ENCODE measurements around the gene USH1G. TPM values are rescaled to one million over a fixed set of nuclear protein-coding genes. Genes with fewer than 3 reads are reported as not detected.

The USH1G gene
- total and polyA plus RNA-seq, 5 experiments from 2014 or later = not detected

DNA sequence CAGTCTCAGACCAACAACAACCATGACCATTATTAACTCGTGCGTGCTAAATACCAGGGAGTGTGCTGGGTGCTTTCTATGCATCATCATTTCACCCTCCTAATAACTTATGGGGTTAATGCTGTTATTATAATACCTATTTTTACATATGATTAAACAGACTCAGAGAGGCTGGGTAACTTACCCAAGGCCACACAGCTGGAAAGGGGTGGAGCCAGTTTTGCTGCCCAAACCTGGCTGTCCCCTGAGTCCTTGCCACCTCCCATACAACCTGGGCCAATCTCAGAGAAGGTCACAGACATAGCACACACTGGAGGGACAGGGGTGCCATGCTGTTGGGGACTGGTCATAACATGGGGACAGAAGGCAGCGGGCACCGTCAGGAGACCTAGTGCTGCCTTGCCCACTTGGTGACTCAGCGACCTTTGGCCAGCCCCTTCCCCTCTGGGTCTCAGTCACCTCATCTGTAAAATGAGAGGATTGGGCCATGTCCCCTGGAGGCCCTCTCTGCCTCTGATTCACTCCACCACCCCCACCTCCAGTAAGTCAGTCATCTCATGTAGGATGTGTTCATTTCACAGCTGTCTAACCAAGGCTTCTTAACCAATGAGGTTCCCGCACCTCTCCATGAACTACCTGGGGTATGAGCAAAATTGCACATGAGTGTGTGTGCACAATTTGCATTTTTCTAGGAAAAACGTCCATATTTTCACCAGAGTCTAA lies 18.2 kb downstream of the USH1G start:
- DNase-seq (no peak), ATAC-seq (no peak)
- H3K9me3 Mint-ChIP-seq = no peaks in the 10 kb centered on the region
- no peak overlapping the region for H3K27ac Mint-ChIP-seq
- H3K4me3 Mint-ChIP-seq = no peak overlapping the region
- H3K36me3 Mint-ChIP-seq = no peaks in the 10 kb centered on the region
- peaks cover 0 to 24% (median 9%) of the 10 kb centered on the region in 5 donors for H3K27me3 Mint-ChIP-seq
- POLR2A ChIA-PET = no interaction called here
- peaks cover 0 to 3% (median 1%) of the 10 kb centered on the region in 4 donors for H3K4me1 Mint-ChIP-seq

DNA sequence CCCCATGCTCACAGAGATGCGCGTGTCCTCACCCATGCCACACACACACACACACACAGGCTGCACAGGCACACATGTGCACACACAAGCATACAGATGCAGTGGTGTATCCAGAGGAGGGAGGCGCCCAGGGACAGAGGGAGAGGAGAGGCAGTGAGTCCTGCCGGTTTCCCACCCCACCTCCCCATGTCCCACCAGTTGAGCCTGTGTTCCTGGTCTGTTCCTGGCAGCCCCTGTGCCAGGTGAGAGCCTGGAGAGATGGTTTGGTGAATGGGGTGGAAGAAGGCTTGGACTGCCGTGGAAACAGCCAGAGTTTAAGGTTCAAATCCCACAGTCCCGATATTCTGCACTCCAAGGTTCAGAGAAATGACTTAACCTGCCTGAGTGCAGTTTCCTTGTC lies 19.4 kb downstream of the USH1G start:
- DNase-seq = no peak
- H3K36me3 Mint-ChIP-seq = no peaks in the 10 kb centered on the region
- H3K9me3 Mint-ChIP-seq = no peaks in the 10 kb centered on the region
- no peak overlapping the region for H3K27ac Mint-ChIP-seq
- POLR2A ChIA-PET = no interaction called here
- no peak overlapping the region for H3K4me3 Mint-ChIP-seq
- peaks cover 0 to 3% (median 1%) of the 10 kb centered on the region in 4 donors for H3K4me1 Mint-ChIP-seq
- peaks cover 0 to 27% (median 12%) of the 10 kb centered on the region in 5 donors for H3K27me3 Mint-ChIP-seq
- no peak for ATAC-seq

DNA sequence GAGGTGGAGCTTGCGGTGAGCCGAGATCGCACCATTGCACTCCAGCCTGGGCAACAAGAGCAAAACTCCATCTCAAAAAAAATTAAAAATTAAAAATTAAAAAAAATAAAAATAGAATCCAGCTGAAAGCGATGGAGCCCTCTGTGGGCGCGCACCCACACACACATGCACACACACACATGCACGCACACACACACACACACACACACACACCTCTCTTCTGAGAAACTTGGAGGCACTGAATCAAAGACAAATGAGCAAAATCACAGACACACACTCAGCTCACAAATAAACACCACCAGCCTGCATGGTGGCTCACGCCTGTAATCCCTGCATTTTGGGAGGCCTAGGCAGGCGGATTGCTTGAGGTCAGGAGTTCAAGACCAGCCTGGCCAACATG lies 20.0 kb downstream of the USH1G start:
- H3K27me3 Mint-ChIP-seq = peaks cover 0 to 27% (median 12%) of the 10 kb centered on the region in 5 donors
- POLR2A ChIA-PET = no interaction called here
- no peak overlapping the region for H3K27ac Mint-ChIP-seq

DNA sequence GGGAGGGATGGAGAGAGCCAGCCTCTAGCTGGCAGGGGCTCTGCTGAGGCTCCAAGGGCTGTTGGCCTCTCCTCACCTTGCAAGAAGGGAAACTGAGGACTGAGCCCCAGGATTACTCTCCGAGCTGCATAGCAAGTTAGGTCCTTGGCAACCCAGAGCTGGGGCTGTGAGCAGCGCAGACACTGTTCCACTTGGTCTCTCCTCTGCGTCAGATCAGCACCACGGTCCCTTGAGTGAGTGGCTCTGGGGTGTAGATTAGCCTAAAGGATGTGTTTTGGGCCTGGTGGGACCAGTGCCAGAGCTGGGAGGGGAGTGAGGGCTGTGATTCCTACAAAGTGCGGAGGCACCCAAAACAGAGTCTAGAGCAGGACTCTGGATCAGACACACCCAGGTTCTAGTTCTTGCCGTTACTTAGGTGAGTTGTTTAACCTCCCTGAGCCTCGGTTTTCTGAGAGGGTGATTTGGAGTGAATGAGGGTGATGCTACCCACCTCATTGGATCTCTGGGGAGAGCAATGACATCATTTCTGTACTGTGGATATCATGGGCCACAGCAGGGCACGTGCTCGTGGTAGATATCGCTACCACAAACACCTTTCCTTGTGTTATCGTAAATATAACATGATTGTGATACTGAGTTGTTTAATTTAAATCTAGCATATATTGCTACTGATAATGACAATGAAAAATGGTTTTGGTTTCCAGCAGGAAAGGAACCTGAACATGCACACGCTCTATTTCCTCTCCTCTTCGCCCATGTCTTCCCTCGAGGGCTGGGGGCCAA lies 21.5 kb downstream of the USH1G start:
- DNase-seq = no peak
- H3K9me3 Mint-ChIP-seq = no peaks in the 10 kb centered on the region
- H3K4me3 Mint-ChIP-seq = no peak overlapping the region
- no peak for ATAC-seq
- H3K27me3 Mint-ChIP-seq = peaks cover under 1 to 28% (median 15%) of the 10 kb centered on the region in 5 donors
- H3K36me3 Mint-ChIP-seq = no peaks in the 10 kb centered on the region
- no peak overlapping the region for H3K27ac Mint-ChIP-seq
- H3K4me1 Mint-ChIP-seq = peaks cover 0 to 3% (median 0%) of the 10 kb centered on the region in 4 donors
- POLR2A ChIA-PET = no interaction called here

More for the DNA sequence above, 20.0 kb downstream of the USH1G start:
- no peaks in the 10 kb centered on the region for H3K9me3 Mint-ChIP-seq
- no peak overlapping the region for H3K4me3 Mint-ChIP-seq
- H3K4me1 Mint-ChIP-seq = peaks cover 0 to 3% (median 0%) of the 10 kb centered on the region in 4 donors
- ATAC-seq (no peak), DNase-seq (no peak)
- H3K36me3 Mint-ChIP-seq = no peaks in the 10 kb centered on the region

DNA sequence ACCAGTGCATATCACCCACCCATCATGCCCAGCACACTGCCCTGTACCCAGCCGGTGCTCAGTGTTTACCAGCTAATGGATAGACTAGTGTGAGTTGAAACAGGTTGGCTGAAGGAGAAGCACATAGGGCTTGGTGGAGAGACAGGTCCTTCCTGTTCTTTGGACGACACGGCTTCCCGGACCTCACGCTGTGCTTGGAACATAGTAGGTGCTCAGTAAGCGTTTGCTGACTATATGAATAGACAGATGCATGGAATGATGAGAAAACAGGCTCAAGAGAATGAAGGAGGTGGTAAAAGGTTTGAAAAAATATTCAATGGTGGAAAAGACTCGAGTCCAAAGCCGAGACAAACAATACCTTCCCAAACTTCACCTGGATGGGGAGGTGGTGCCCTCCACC lies 22.8 kb downstream of the USH1G start:
- POLR2A ChIA-PET = no interaction called here
- Mint-ChIP-seq H3K4me1 (no peaks in the 10 kb centered on the region), H3K9me3 (no peaks in the 10 kb centered on the region), H3K36me3 (no peaks in the 10 kb centered on the region), H3K27me3 (peaks cover 9 to 39% (median 24%) of the 10 kb centered on the region in 5 donors), H3K27ac (no peak overlapping the region), H3K4me3 (no peak overlapping the region)
- ATAC-seq (no peak), DNase-seq (no peak)

DNA sequence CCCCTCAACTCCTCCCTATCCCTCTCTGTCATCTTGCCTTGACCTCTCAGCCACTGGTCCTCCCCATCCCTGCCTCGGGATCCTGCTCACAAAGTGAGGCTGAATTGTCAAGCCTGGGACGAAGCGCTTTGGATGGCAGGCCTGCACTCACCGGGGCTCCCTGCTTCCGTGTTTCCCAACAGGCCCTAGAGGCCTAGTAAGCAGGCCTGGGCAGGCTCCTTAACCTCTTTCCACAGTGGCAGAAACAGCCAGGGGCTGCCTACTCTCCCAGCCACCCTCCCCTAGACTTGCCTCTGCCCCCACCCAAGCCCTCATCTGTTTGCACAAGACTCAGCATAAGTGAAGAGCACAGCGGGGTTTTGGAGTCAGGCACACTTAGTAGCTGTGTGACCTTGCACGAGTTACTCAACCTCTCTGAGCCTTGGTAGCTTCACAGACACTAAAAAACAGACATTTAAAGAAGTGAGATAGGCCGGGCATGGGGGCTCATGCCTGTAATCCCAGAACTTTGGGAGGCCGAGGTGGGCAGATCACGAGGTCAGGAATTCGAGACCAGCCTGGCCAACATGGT lies 24.6 kb downstream of the USH1G start:
- Mint-ChIP-seq H3K27ac (no peak overlapping the region), H3K27me3 (peaks cover 17 to 44% (median 34%) of the 10 kb centered on the region in 5 donors), H3K9me3 (no peaks in the 10 kb centered on the region), H3K36me3 (no peaks in the 10 kb centered on the region), H3K4me1 (peaks cover 2 to 7% (median 3%) of the 10 kb centered on the region in 4 donors), H3K4me3 (no peak overlapping the region)
- DNase-seq (no peak), ATAC-seq (no peak)
- POLR2A ChIA-PET = no interaction called here

DNA sequence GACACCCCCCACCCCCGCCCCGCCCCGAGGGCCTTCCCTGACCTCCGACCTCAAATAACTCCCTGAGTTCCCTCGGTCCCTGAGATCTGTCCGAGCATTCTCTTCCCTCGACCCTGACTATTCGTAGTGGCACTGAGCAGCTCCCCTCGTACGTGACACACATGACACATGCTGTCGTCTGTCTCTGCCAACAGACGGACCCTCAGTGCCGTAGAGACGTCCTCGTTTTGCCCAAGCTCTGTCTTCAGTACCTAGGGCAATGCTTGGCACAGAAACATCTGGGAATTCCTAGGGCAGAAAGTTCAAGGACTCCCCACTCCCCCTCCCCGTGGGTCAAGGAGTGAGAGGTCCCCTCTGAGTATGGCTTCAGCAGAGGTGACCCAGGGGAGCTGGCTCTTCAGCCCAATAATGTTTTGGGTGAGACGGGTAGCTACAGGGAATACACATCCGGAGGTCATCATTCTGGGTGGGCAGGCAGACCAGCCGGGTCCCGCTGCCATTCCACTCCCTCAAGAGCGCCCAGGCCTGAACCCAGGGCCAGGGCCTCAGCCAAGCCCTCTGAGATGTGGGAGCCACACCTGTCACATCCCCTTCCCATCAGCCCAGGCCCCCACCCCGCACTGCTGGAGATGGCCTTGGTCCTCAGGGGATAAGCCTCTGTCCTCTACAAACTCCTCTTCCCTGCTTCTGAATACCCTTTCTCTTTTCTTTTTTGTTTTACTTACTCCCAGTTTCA lies 29.0 kb downstream of the USH1G start:
- POLR2A ChIA-PET = no interaction called here
- Mint-ChIP-seq H3K27me3 (peaks cover 21 to 51% (median 36%) of the 10 kb centered on the region in 5 donors), H3K27ac (peak overlapping the region in 2 of 10 donors; percentile 59 to 71), H3K36me3 (no peaks in the 10 kb centered on the region), H3K4me3 (peak overlapping the region; percentile 56 to 86 (median 74)), H3K9me3 (no peaks in the 10 kb centered on the region), H3K4me1 (peaks cover 2 to 9% (median 5%) of the 10 kb centered on the region in 4 donors)
- DNase-seq = no peak
- no peak for ATAC-seq

DNA sequence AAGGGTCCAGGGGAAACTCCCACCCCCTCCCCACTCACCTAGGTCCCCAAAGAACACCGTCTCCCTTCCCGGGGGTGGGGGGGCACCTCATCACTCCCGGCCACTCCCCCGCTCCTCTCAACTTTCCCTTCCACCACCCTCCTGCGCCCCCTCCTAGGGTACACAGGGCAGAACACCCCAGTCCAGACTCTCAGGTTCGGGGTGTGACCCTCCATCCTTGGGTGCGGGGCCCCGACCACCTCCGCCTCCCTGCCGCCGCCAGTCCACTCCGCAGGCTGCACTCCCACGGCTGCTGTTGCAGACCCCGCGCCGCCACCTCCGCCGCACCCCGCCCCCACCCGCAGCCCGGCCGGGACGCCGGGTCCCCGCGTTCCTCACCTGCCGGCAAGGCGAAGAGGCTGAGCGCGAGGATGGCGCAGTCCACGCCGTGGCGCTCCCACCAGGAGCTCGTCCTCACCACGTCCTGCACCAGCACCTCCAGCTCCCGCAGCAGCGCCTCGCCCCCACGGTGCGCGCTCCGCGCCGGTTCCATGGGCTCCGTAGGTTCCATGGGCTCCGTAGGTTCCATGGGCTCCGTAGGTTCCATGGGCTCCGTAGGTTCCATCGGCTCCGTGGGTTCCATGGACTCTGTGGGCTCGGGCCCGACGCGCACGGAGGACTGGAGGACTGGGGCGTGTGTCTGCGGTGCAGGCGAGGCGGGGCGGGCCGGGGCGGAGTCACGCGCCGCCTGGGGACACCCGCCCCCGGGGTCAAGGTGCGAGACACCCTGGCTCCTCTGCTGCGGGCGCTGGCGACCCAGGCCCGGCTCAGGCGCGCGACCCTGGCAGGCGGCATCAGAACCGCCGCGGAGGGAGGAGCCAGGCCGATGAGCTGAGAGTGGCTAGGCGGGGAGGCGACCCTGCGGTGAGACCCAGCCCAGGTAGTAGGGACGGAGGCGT lies 29.8 kb downstream of the USH1G start, which contains the start of gene FADS6:
Gene FADS6, minus strand, starts transcription at position 660 of the 938 bp plus-strand sequence. Its CDS starts 38 bp downstream, at position 622.
- Mint-ChIP-seq H3K36me3 (no peaks in the 10 kb centered on the region), H3K9me3 (no peaks in the 10 kb centered on the region), H3K27me3 (peaks cover 21 to 57% (median 36%) of the 10 kb centered on the region in 5 donors), H3K4me3 (peak within 1 kb of the TSS; percentile 56 to 86 (median 74)), H3K27ac (peak within 1 kb of the TSS in 2 of 10 donors; percentile 59 to 71), H3K4me1 (peaks cover 2 to 9% (median 5%) of the 10 kb centered on the region in 4 donors)
- peak in 1 of 10 donors; percentile 11 for DNase-seq
- POLR2A ChIA-PET = interaction anchor here (0.8 kb wide), 1 partner anchor 15 kb away, joined by 3 read pairs; no protein-coding TSS in a partner anchor
- peak; percentile 70 to 72 for ATAC-seq

DNA sequence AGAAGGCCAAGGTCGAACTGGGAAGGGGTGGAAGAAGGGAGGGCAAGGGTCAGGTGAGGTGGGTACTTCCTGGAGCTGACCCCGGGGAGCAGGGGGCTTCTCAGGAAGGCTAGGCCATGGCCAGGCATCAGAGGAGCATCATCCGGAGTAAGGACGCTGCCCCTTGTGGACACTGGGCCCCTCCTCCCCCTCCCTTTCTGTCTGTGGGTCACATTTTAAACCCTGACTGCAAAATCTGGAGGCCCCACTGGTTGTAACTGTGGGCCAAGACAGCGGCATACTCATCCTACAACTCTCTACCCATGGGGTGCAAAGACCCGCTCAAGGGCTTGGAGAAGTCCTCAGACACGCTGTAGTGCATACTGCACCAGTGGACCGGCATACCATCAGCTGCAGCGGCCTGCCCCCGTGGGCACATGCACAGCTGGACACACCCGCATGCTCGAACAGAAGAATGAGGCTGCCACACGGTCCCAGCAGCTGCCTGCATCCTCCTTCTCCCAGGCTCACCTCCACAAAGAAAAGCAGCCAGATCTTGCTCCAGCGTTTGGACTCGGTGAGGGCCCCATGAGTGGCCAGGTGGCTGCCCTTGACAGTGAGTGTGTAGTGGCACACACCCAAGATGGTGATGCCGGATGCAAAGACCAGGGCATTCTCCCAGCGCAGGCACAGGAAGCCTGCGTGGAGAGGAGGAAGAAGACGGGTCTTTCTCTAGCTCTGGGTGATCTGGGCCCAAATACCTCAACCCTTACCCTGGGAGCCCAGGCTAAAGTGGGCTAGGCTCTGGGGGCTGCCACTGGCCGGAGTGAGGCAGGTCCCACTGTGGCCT lies 30.8 kb downstream of the USH1G start:
- peak overlapping the region in 3 of 10 donors; percentile 48 to 77 (median 61) for H3K4me3 Mint-ChIP-seq
- no peak overlapping the region for H3K27ac Mint-ChIP-seq
- H3K4me1 Mint-ChIP-seq = peaks cover 2 to 9% (median 5%) of the 10 kb centered on the region in 4 donors
- ATAC-seq = no peak
- no peaks in the 10 kb centered on the region for H3K9me3 Mint-ChIP-seq
- H3K36me3 Mint-ChIP-seq = no peaks in the 10 kb centered on the region
- H3K27me3 Mint-ChIP-seq = peaks cover 21 to 60% (median 36%) of the 10 kb centered on the region in 5 donors
- POLR2A ChIA-PET = interaction anchor here (0.5 to 0.8 kb wide), 2 partner anchors 14 to 1497 kb away, joined by 3 read pairs; no protein-coding TSS in a partner anchor
- no peak for DNase-seq

DNA sequence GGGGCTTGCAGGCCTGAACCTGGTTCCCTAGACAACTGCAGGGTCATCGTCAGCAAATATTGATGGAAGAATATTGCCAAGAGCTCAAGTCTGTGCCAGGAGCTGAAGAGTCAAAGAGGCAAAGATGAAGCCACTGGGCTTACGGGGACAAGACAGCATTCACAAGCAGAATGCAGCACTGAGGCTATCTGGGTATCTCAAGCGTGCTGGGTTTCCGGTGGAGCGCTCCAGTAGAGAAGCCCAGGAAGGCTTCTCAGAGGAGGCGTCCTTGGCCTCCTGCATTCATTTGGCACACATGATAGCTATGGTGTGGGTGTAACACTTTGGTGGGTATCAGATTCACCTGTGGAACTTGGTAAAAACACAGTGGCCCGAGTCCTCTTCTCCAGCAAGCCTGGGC lies 32.5 kb downstream of the USH1G start:
- H3K4me1 Mint-ChIP-seq = peaks cover 3 to 9% (median 5%) of the 10 kb centered on the region in 4 donors
- no peak overlapping the region for H3K27ac Mint-ChIP-seq
- DNase-seq (no peak), ATAC-seq (no peak)
- peaks cover 16 to 60% (median 29%) of the 10 kb centered on the region in 5 donors for H3K27me3 Mint-ChIP-seq
- H3K4me3 Mint-ChIP-seq = no peak overlapping the region
- no peaks in the 10 kb centered on the region for H3K9me3 Mint-ChIP-seq
- POLR2A ChIA-PET = no interaction called here
- H3K36me3 Mint-ChIP-seq = no peaks in the 10 kb centered on the region

DNA sequence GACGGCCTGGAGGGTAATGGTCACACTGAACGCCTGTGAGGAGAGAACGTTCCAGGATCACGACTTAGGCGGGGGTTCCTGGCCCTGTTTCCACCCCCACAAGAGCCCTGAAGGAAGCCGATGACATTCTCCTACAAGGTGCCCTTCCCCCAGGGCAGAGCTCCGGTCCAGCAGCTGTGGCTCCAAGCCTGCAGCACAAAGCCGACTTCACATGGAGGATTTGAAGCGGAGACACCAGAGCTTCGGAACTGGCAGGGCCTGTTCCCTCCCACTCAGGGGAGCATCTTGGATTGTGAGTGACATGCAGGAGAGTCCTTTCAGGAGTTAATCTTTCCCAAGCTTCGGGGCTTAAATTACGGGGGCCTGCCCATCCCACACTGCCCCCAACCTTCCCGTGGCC lies 34.6 kb downstream of the USH1G start:
- Mint-ChIP-seq H3K36me3 (no peaks in the 10 kb centered on the region), H3K27me3 (peaks cover 10 to 49% (median 23%) of the 10 kb centered on the region in 5 donors), H3K27ac (no peak overlapping the region), H3K9me3 (no peaks in the 10 kb centered on the region), H3K4me1 (peaks cover 0 to 5% (median under 1%) of the 10 kb centered on the region in 4 donors), H3K4me3 (no peak overlapping the region)
- DNase-seq = no peak
- ATAC-seq = no peak
- POLR2A ChIA-PET = no interaction called here

Measured in naive thymus-derived CD8-positive, alpha-beta T cell (primary cell).